ENCODE data around the gene UBE2C. TPM values are rescaled to one million over a fixed set of nuclear protein-coding genes. Genes with fewer than 3 reads are reported as not detected.

Gene UBE2C

DNA sequence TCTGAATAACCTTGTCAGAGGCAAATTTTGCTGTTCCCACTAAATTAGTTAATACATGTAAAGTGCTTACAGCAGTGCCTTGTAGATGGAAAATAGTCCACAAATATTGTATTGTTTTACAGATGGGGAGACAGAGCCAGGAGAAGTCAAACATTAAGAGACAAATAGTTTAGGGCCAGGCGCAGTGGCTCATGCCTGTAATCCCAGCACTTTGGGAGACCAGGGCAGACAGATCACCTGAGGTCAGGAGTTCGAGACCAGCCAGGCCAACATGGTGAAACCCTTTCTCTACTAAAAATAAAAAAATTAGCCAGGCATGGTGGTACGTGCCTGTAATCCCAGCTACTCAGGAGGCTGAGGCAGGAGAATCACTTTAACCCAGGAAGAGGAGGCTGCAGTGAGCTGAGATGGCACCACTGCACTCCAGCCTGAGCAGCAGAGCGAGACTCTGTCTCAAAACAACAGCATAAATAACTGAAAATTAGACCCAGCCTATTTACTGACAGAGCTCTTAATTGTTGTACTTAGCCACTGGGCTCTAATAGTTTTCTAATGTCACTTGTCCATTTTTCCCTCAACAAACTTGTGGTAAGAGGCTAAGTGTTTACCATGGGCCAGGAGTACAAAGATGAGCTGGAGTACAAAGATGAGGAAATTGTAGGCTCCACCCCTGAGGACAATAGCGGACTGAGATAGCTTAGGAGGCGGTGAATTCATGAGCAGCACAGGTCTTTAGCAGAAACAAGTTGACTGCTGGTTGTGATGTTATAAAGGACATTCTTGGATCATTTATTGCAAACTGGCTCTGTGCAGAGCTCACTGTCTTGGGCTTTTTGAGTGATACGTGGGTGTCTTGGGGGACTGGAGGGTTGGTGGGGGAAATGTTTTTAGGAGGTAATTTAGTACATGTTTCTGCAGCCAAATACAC lies 51.4 kb downstream of the UBE2C start:
- H3K9ac ChIP-seq (ENCODE audit: low read length) = no peak overlapping the region
- no peak overlapping the region for H2AK5ac ChIP-seq (ENCODE audit: low read length, severe bottlenecking)
- H2BK5ac ChIP-seq (ENCODE audit: low read depth, low read length, poor library complexity, severe bottlenecking) = no peak overlapping the region
- H3K4me1 ChIP-seq (ENCODE audit: control insufficient read depth, insufficient read depth, low read depth, low read length) = peaks cover 2% of the 10 kb centered on the region
- H3K27me3 ChIP-seq (ENCODE audit: control insufficient read depth in 1 of 2, insufficient read depth in 1 of 2, low read length in 2 of 2) = no peaks in the 10 kb centered on the region
- H3K27ac ChIP-seq (ENCODE audit: low read length, poor library complexity, severe bottlenecking) = no peak overlapping the region
- no peaks in the 10 kb centered on the region for H3K9me3 ChIP-seq (ENCODE audit: control insufficient read depth, low read length)
- no peak overlapping the region for H2AFZ ChIP-seq (ENCODE audit: low read depth, low read length)
- no peak overlapping the region for H3K14ac ChIP-seq (ENCODE audit: low read length in 2 of 2)
- no peak for DNase-seq
- H3K36me3 ChIP-seq (ENCODE audit: control insufficient read depth in 1 of 2, insufficient read depth in 2 of 2, low read depth in 1 of 2, low read length in 2 of 2) = no peaks in the 10 kb centered on the region
- H3K4ac ChIP-seq (ENCODE audit: low read depth in 1 of 2, low read length in 2 of 2) = no peak overlapping the region
- H4K91ac ChIP-seq (ENCODE audit: low read length) = no peak overlapping the region
- no peak overlapping the region for H3K4me3 ChIP-seq (ENCODE audit: insufficient read depth in 1 of 2, low read depth in 1 of 2, low read length in 2 of 2)
- 93% methylated on average over 7 of the region's 7 CpGs for WGBS
- H2BK120ac ChIP-seq (ENCODE audit: low read depth, low read length) = no peak overlapping the region
- H2BK15ac ChIP-seq (ENCODE audit: low read depth, poor library complexity, severe bottlenecking) = no peak overlapping the region
- H3K23ac ChIP-seq (ENCODE audit: low read length in 2 of 2) = no peak overlapping the region
- H3K4me2 ChIP-seq (ENCODE audit: low read length, poor library complexity, severe bottlenecking) = no peak overlapping the region
- H3K18ac ChIP-seq (ENCODE audit: low read depth in 1 of 2, low read length in 2 of 2) = no peak overlapping the region
- no peak overlapping the region for H4K8ac ChIP-seq (ENCODE audit: low read length)
- peaks cover 20% of the 10 kb centered on the region for H3K79me1 ChIP-seq (replicated peaks; ENCODE audit: low read length, poor library complexity, severe bottlenecking)
- H2BK12ac ChIP-seq (ENCODE audit: low read length in 2 of 2) = no peak overlapping the region

DNA sequence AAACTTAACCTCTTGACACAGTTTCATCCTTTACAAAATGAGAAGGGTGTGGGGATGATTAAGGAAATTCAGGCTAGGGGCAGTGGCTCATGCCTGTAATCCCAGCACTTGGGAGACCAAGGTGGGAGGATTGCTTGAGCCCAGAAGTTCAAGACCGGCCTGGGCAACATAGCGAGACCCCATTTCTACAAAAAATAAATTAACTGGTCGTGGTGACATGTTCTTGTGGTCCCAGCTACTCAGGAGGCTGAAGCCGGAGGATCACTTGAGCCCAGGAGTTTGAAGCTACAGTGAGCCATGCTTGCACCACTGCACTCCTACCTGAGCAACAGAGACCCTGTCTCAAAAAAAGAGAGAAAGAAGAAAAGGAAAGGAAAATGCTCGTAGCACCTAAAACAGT lies 54.0 kb downstream of the UBE2C start:
- H4K8ac ChIP-seq (ENCODE audit: low read length) = no peak overlapping the region
- H3K79me1 ChIP-seq (replicated peaks; ENCODE audit: low read length, poor library complexity, severe bottlenecking) = peaks cover 14% of the 10 kb centered on the region
- no peak for DNase-seq
- H3K4me1 ChIP-seq (ENCODE audit: control insufficient read depth, insufficient read depth, low read depth, low read length) = no peaks in the 10 kb centered on the region
- no peak overlapping the region for H4K91ac ChIP-seq (ENCODE audit: low read length)
- H3K14ac ChIP-seq (ENCODE audit: low read length in 2 of 2) = no peak overlapping the region
- H2BK120ac ChIP-seq (ENCODE audit: low read depth, low read length) = no peak overlapping the region
- H2AFZ ChIP-seq (ENCODE audit: low read depth, low read length) = no peak overlapping the region
- no peak overlapping the region for H3K23ac ChIP-seq (ENCODE audit: low read length in 2 of 2)
- 100% methylated on average over 4 of the region's 5 CpGs for WGBS
- no peak overlapping the region for H3K4me3 ChIP-seq (ENCODE audit: insufficient read depth in 1 of 2, low read depth in 1 of 2, low read length in 2 of 2)
- no peak overlapping the region for H3K4me2 ChIP-seq (ENCODE audit: low read length, poor library complexity, severe bottlenecking)
- no peak overlapping the region for H3K18ac ChIP-seq (ENCODE audit: low read depth in 1 of 2, low read length in 2 of 2)
- no peak overlapping the region for H3K9ac ChIP-seq (ENCODE audit: low read length)
- H3K9me3 ChIP-seq (ENCODE audit: control insufficient read depth, low read length) = no peaks in the 10 kb centered on the region
- no peak overlapping the region for H3K4ac ChIP-seq (ENCODE audit: low read depth in 1 of 2, low read length in 2 of 2)
- no peak overlapping the region for H2AK5ac ChIP-seq (ENCODE audit: low read length, severe bottlenecking)
- H3K36me3 ChIP-seq (ENCODE audit: control insufficient read depth in 1 of 2, insufficient read depth in 2 of 2, low read depth in 1 of 2, low read length in 2 of 2) = peaks cover 0 to 4% of the 10 kb centered on the region in 2 experiments
- no peak overlapping the region for H2BK5ac ChIP-seq (ENCODE audit: low read depth, low read length, poor library complexity, severe bottlenecking)
- H3K27ac ChIP-seq (ENCODE audit: low read length, poor library complexity, severe bottlenecking) = no peak overlapping the region
- H2BK12ac ChIP-seq (ENCODE audit: low read length in 2 of 2) = no peak overlapping the region
- no peak overlapping the region for H2BK15ac ChIP-seq (ENCODE audit: low read depth, poor library complexity, severe bottlenecking)
- H3K27me3 ChIP-seq (ENCODE audit: control insufficient read depth in 1 of 2, insufficient read depth in 1 of 2, low read length in 2 of 2) = no peaks in the 10 kb centered on the region

Small RNA genes within 50 kb of the gene (small RNA-seq; reads per million reads assigned to genes)
- not detected for gene RNU6ATAC38P (ENCODE audit: low read depth)

Measured in mesenchymal stem cell (in vitro differentiated cells and primary cell).